MM.1S (cell line): ENCODE data around the gene CYP20A1.

Experiments used
- EZH2phosphoT487 ChIP-seq: fragments of 300-600 bp; sonication (generic); IDR thresholded peaks from 2 replicates; pipeline ENCODE4 v1.6.1; 2018; ENCODE audit warnings: antibody characterized with exemption, low read length
- TF ChIP-seq, protein P1 (sequence below): fragments of 300-600 bp; sonication (generic); IDR thresholded peaks from 2 replicates; pipeline ENCODE4 v1.5.1; 2016; ENCODE audit warnings: antibody characterized with exemption, low read length, mixed read lengths

DNA sequence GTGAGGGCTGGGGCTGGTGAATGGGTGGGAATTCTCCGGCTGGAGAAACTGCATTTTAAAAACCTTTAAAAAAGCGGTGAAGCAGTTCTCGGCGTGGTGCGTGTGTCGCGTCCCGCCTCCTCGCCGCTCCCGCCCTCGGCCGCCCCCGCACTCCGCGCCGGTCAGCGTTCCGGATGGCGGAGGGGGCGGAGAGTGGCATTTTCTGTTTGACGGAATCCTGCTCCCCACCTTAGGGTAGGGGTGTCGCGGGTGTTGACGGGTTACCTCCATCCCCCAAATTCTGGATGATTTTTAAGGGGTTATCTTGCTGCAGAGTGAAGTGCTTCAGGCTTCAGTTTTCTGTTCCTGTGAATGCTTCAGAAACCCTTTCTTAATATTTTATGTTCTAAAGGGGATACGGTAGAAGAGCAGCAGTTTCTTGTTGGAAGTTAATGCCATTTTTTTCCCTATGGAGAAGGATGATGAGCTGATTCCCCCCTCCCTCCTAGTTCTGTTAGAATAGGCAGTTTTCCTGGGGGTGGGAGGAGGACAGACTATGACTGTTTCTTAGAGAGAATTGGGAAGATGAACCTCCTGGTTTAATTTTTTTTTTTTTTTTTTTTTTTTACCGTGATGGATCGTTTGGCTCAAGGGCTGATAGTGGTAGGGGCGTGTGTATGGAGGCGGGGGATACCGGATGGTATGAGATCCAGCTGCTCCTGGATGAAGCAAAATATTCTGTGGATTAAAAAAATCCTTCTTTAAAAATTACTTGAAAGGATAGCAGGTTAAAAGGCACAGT lies 90.1 kb downstream of the CYP20A1 start:
- TF ChIP-seq EZH2phosphoT487 = no peak
- TF ChIP-seq, protein P1, sequence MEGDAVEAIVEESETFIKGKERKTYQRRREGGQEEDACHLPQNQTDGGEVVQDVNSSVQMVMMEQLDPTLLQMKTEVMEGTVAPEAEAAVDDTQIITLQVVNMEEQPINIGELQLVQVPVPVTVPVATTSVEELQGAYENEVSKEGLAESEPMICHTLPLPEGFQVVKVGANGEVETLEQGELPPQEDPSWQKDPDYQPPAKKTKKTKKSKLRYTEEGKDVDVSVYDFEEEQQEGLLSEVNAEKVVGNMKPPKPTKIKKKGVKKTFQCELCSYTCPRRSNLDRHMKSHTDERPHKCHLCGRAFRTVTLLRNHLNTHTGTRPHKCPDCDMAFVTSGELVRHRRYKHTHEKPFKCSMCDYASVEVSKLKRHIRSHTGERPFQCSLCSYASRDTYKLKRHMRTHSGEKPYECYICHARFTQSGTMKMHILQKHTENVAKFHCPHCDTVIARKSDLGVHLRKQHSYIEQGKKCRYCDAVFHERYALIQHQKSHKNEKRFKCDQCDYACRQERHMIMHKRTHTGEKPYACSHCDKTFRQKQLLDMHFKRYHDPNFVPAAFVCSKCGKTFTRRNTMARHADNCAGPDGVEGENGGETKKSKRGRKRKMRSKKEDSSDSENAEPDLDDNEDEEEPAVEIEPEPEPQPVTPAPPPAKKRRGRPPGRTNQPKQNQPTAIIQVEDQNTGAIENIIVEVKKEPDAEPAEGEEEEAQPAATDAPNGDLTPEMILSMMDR = no peak
